Embryonic facial prominence (tissue), 1 donor: ENCODE results near the gene MAGOHB.
"Not testable (repeated sequence)": the region's sequence is repeated elsewhere in the genome, so short reads cannot be mapped to it uniquely, and the experiment has no call there.

Source experiments
- DNase-seq: peaks from one replicate; pipeline ENCODE4 v3.0.0-alpha.2; 2016; ENCODE audit errors: extremely low spot score

The MAGOHB gene

GRCh38 chr12:10612110-10612509 lies 1.3 kb downstream of the MAGOHB start:
- DNase-seq = no peak

DNA sequence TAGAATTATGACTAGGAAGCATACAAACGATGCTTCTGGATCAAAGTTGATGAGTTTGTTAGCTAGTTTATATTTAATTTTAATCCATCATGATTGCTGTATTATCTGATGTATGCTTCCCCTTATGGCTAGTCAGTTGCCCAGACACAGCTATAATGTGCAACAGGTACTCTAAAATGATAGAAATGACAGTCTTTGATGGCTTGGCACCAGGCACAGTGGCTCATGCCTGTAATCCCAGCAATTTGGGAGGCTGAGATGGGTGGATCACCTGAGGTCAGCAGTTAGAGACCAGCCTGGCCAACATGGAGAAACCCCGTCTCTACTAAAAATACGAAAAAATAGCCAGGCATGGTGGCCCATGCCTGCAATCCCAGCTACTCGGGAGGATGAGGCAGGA lies 2.2 kb downstream of the MAGOHB start:
- DNase-seq = not testable (repeated sequence)

GRCh38 chr12:10610188-10610587 lies 3.2 kb downstream of the MAGOHB start:
- no peak for DNase-seq

DNA sequence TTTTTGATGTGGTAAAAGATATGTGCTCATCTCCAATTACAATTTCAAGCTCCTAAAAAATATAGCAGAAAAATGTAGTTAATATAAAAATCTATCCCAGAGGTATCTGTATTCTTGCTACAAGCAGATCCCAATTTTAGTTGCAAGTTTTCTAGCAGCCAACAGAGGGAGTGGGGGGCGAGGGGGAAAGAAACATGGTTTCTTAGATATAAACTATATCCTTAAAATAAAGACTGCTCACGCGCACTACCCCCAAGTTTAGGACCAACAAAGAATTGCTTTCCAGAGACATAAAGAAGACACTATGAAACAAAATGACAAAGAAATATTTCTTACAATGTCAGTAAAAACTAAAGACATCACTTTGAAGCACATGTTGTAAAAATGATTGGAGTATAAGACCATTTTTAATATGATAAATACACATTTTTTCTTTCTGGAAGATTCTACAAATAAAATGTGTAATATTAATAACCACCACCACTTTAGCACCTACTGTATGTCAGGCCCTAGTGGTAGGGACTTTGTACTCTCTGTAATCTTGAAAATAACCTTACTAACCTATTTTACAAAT lies 5.4 kb downstream of the MAGOHB start:
- DNase-seq = no peak

DNA sequence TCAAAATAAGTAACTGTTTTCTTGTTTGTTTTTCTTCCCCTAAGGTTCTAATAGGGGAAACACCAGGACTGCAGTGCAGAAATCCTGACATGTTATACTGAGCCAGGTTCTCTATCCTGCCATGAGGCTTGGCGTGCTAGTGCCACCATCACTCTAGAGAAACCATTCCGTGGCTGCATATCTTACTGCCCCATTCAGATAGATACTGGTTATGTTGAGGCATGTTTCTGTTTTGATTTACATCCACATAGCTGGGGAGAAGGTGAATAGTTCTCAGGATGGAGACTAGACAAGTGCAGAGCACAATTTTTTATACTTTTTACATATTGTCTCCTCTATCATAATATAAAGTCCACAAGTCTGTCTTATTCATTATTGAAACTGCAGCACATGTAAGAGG lies 11.5 kb downstream of the MAGOHB start:
- DNase-seq = no peak

GRCh38 chr12:10600988-10601387 lies 12.4 kb downstream of the MAGOHB start:
- DNase-seq = no peak

GRCh38 chr12:10595881-10596280 lies 17.5 kb downstream of the MAGOHB start:
- no peak for DNase-seq

- DNase-seq = no peak
These were observed 22.4 kb downstream of the MAGOHB start for GRCh38 chr12:10590966-10591365.

GRCh38 chr12:10584415-10584814 lies 29.0 kb downstream of the MAGOHB start:
- no peak for DNase-seq

GRCh38 chr12:10582704-10583103 lies 30.7 kb downstream of the MAGOHB start:
- DNase-seq = no peak

- DNase-seq = not testable (repeated sequence)
These were observed 31.3 kb downstream of the MAGOHB start for GRCh38 chr12:10582133-10582532.

- no peak for DNase-seq
These were observed 39.1 kb downstream of the MAGOHB start for GRCh38 chr12:10574307-10574706.

- not testable (repeated sequence) for DNase-seq
These were observed 41.4 kb downstream of the MAGOHB start for GRCh38 chr12:10572021-10572490.

- no peak for DNase-seq
These were observed 42.3 kb downstream of the MAGOHB start for GRCh38 chr12:10571141-10571540.

GRCh38 chr12:10567813-10568212 lies 45.6 kb downstream of the MAGOHB start:
- no peak for DNase-seq

- no peak for DNase-seq
These were observed 49.4 kb downstream of the MAGOHB start for GRCh38 chr12:10563966-10564365.

GRCh38 chr12:10563002-10563401 lies 50.4 kb downstream of the MAGOHB start:
- no peak for DNase-seq

DNA sequence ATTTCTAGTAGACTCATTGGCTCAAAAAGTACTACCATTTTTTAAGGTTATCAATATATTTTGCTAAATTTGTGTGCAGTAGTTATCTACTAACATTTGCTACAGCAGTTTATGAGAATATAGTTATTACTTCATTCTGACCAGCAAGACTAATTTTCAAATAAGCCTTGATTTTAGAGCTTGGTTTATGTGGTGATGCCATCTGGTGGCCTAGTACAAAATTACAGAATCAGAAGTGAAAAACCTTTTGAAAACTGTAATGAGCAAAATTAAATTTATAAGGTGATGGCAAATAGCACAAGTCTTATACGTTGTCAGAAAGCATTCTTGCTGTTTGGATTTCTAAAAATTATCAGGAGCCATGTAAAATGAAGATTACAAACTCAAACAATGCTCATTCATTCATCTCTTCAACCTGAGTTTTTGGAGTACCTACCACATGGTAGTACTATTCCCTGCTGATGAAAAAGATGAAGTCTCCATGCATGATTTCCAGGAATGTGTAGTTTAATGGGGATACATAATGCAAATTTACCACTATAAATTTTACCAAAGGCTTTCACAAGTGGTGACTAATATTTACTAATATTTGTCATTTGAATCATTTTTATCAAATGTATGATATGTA lies 51.0 kb downstream of the MAGOHB start:
- no peak for DNase-seq

GRCh38 chr12:10559244-10559643 lies 54.2 kb downstream of the MAGOHB start:
- DNase-seq = no peak

GRCh38 chr12:10558789-10559188 lies 54.6 kb downstream of the MAGOHB start:
- no peak for DNase-seq

DNA sequence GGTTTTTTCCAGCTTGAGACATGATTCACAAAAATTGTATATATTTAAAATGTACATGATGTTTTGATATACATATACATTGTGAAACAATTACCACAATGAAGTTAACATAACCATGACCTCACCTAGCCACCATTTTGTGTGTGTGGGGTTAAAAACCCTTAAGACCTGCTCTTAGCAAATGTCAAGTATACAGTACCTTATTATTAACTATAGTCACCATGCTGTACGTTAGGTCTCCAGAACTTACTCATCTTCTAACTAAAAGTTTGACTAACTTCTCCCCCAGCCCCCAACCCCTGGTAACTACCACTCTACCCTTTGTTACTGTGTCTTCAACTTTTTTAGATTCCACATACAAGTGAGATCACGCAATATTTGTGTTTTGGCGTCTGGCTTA lies 55.1 kb downstream of the MAGOHB start:
- no peak for DNase-seq

DNA sequence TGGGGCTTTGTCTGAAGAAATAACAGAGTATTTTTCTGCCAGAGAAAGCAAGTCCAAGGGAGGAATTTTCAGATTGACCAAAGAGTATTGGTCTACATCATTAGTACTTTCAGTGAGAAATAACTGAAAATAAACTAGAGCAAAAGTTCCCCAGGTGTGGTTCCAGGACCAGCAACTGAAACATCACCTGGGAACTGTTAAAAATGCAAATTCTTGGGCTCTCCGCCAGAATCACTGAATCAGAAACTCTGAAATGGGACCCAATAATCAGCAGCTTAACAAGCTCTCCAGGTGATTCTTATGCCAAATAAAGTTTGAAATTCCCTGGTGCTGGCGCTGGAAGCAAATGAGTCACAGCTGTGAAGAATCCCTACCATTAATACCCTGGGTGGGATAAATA lies 55.6 kb downstream of the MAGOHB start:
- no peak for DNase-seq

GRCh38 chr12:10557329-10557728 lies 56.1 kb downstream of the MAGOHB start:
- no peak for DNase-seq
